Urinary bladder (tissue), 4 donors: ENCODE measurements around the gene PPP3CA. TPM values are rescaled to one million over a fixed set of nuclear protein-coding genes. Genes with fewer than 3 reads are reported as not detected.
"Not testable (repeated sequence)": the region's sequence is repeated elsewhere in the genome, so short reads cannot be mapped to it uniquely, and the experiment has no call there.

Source experiments
- DNase-seq: peaks from one replicate; pipeline ENCODE4 v3.0.0-alpha.2; 2015; ENCODE audit errors: extremely low spot score
- H3K27ac ChIP-seq: one replicate; pipeline ENCODE4 v1.5.1; 2013; ENCODE audit warnings: low read depth, mild to moderate bottlenecking, moderate library complexity
- H3K36me3 ChIP-seq: one replicate; pipeline ENCODE4 v1.6.1; 2013; ENCODE audit warnings: mild to moderate bottlenecking, moderate library complexity; ENCODE audit not compliant: insufficient read depth
- H3K4me1 ChIP-seq: one replicate; pipeline ENCODE4 v1.6.1; 2013; ENCODE audit warnings: mild to moderate bottlenecking, moderate library complexity; ENCODE audit not compliant: insufficient read depth
- H3K4me3 ChIP-seq: one replicate; pipeline ENCODE4 v1.5.1; 2013; ENCODE audit warnings: low read depth, low read length
- WGBS: extraction: QIAGEN DNeasy Blood & Tissue Kit; methylation state at CpG from one replicate; pipeline ENCODE4 v1.1.7; 2013; 5-methylcytosine and 5-hydroxymethylcytosine counted together
- polyA plus RNA-seq: library from polyadenylated mRNA; stranded (reverse); fragments of 200-250 nt; gene quantifications from one replicate; pipeline ENCODE4 v1.2.3, GENCODE V29; 2013
- total RNA-seq: library from RNA; depleted of rRNA; stranded (reverse); fragments of >200 nt; gene quantifications from one replicate; pipeline ENCODE4 v1.2.3, GENCODE V29; 2014
- donor health status: healthy with polysubstance abuse.
- donor health status: healthy.

Gene PPP3CA
- total and polyA plus RNA-seq, 2 donors = 21.2 to 79.8 TPM

DNA sequence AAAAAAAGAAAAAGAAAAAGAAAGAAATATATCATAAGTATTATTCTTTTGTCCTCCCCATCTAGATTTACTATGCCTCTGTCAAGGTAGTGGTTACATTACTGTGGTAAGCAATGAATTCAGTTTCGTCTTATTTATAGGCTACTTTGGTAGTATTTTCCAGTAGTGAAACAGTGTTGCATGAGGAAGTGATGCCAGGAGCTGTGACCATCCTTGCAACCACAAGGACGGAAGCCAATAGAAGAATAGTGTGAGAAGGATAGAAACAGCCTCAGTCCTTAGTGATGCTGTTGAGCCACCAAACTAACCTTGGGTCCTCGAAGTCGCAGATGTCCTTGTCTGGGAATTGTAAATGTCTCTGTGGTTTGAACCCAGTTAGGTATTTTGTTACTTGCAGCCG is 328.5 kb downstream of the PPP3CA start:
- Histone ChIP-seq H3K4me1 (peaks cover 2% of the 10 kb centered on the region), H3K4me3 (no peak overlapping the region), H3K36me3 (peaks cover 3% of the 10 kb centered on the region), H3K27ac (no peak overlapping the region)
- 89% methylated on average over 5 of the region's 5 CpGs for WGBS
- DNase-seq = no peak

- no peak overlapping the region for H3K4me3 ChIP-seq
- WGBS = 76% methylated on average over 3 of the region's 3 CpGs
- no peak overlapping the region for H3K27ac ChIP-seq
- H3K4me1 ChIP-seq = peaks cover 2% of the 10 kb centered on the region
- H3K36me3 ChIP-seq = no peaks in the 10 kb centered on the region
- no peak for DNase-seq
Observed at GRCh38 chr4:101014417-101014816, 332.9 kb downstream of the PPP3CA start.

GRCh38 chr4:101010987-101011386 is 336.3 kb downstream of the PPP3CA start:
- H3K36me3 ChIP-seq = no peaks in the 10 kb centered on the region
- no peak overlapping the region for H3K27ac ChIP-seq
- DNase-seq = no peak
- H3K4me1 ChIP-seq = no peaks in the 10 kb centered on the region
- WGBS = 93% methylated on average over 1 of the region's 1 CpG
- H3K4me3 ChIP-seq = no peak overlapping the region

GRCh38 chr4:101009471-101009870 is 337.9 kb downstream of the PPP3CA start:
- H3K27ac ChIP-seq = no peak overlapping the region
- H3K4me3 ChIP-seq = no peak overlapping the region
- WGBS = 90% methylated on average over 2 of the region's 2 CpGs
- no peaks in the 10 kb centered on the region for H3K4me1 ChIP-seq
- H3K36me3 ChIP-seq = no peaks in the 10 kb centered on the region
- no peak for DNase-seq

DNA sequence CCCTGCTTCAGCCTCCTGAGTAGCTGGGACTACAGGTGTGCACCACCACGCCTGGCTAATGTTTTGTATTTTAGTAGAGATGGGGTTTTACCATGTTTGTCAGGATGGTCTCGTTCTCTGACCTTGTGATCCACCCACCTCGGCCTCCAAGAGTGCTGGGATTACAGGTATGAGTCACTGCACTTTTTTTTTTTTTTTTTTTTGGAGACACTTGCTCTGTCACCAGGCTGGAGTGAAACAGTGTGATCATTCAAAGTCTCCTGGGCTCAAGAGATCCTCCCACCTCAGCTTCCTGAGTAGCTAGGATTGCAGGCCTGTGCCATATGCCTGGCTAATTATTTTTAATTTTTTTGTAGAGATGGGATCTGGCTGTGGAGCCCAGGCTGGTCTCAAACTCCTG is 338.8 kb downstream of the PPP3CA start:
- WGBS = 89% methylated on average over 3 of the region's 3 CpGs
- H3K4me1 ChIP-seq = no peaks in the 10 kb centered on the region
- H3K36me3 ChIP-seq = no peaks in the 10 kb centered on the region
- no peak overlapping the region for H3K4me3 ChIP-seq
- DNase-seq = no peak
- no peak overlapping the region for H3K27ac ChIP-seq

DNA sequence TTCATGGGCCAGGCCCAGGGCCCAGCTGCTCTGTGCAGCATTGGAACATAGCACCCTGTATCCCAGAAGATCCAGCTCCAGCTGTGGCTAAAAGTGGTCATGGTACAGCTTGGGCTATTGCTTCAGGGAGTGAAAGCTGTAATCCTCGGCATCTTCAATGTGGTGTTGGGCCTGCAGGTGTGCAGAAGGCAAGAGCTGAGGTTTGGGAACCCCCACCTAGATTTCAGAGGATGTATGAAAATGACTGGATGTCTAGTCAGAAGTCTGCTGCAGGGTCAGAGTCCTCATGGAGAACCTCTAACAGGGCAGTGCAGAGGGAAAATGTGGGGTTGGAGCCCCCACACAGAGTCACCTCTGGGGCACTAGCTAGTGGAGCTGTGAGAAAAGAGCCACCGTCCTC is 341.7 kb downstream of the PPP3CA start:
- WGBS = 91% methylated on average over 2 of the region's 2 CpGs
- DNase-seq = no peak
- no peaks in the 10 kb centered on the region for H3K4me1 ChIP-seq
- H3K27ac ChIP-seq = no peak overlapping the region
- H3K4me3 ChIP-seq = no peak overlapping the region
- no peaks in the 10 kb centered on the region for H3K36me3 ChIP-seq

DNA sequence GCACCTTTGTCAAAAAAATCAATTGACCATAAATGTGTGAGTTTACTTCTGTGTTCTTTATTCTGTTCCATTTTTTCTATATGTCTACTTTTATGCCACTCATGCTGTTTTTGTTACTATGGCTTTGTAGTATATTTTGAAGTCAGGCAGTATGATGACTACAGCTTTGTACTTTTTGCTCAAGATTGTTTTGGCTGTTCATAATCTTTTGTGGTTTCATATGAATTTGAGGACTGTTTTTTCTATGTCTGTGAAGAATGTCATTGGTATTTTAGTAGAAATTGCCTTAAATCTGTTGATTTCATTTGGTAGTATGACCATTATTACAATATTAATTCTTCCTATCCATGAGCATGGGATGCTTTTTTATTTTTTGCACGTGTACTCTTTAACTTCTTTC is 346.8 kb downstream of the PPP3CA start:
- WGBS = 75% methylated on average over 1 of the region's 1 CpG
- DNase-seq = no peak
- Histone ChIP-seq H3K4me1 (no peaks in the 10 kb centered on the region), H3K4me3 (no peak overlapping the region), H3K27ac (no peak overlapping the region), H3K36me3 (no peaks in the 10 kb centered on the region)

- no peak overlapping the region for H3K4me3 ChIP-seq
- H3K4me1 ChIP-seq = no peaks in the 10 kb centered on the region
- WGBS = 77% methylated on average over 5 of the region's 5 CpGs
- no peak overlapping the region for H3K27ac ChIP-seq
- no peak for DNase-seq
- H3K36me3 ChIP-seq = no peaks in the 10 kb centered on the region
Observed at GRCh38 chr4:100995671-100996070, 351.7 kb downstream of the PPP3CA start.

DNA sequence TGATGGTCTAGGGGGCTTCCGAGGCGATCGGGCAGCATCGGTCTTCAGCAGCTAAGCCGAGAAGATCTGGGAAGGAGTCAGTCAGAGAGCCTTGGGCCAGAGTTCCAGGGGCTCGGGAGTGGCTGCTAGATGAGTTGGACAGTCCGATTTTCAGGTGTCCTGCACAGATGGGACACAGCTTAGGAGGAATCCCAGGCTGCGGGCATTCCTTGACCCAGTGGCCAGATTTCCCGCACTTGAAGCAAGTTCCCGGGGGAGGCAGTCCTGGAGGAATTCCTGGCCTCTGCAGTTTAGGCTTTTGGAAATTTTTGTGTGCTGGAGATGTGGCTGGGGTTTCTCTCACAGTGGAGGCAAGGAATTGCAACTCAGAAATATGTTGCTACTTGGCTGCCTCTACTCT is 352.3 kb downstream of the PPP3CA start:
- not testable (repeated sequence) for H3K4me3 ChIP-seq, DNase-seq, H3K27ac ChIP-seq, H3K4me1 ChIP-seq, H3K36me3 ChIP-seq
- WGBS = 97% methylated on average over 10 of the region's 10 CpGs

GRCh38 chr4:100991332-100992069 is 355.8 kb downstream of the PPP3CA start:
- not testable (repeated sequence) for H3K36me3 ChIP-seq, DNase-seq, H3K27ac ChIP-seq, H3K4me1 ChIP-seq, H3K4me3 ChIP-seq
- 84% methylated on average over 6 of the region's 6 CpGs for WGBS

DNA sequence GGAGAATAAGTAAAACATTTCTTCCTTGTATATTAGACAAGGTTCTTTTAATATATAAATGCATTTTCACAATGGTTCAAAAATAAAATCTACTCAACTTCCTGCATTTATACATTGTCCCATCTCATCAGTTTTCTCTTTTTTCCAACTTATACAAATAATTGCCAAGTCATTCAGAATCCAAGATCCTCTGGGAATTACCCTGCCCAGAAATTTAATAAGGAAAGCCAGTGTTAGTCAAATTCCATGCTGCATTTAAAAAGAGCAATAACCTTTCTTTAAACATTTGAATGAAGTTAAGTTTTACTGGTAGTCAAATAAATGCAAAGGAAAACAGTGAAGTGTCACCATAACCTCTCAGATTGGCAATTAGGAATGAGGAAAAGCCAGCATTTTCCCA is 357.9 kb downstream of the PPP3CA start:
- no peak overlapping the region for H3K27ac ChIP-seq
- H3K4me1 ChIP-seq = no peaks in the 10 kb centered on the region
- DNase-seq = no peak
- no peak overlapping the region for H3K4me3 ChIP-seq
- H3K36me3 ChIP-seq = no peaks in the 10 kb centered on the region

- Histone ChIP-seq H3K4me1 (no peaks in the 10 kb centered on the region), H3K4me3 (no peak overlapping the region), H3K27ac (no peak overlapping the region), H3K36me3 (no peaks in the 10 kb centered on the region)
- WGBS = 61% methylated on average over 4 of the region's 4 CpGs
- no peak for DNase-seq
Observed at GRCh38 chr4:100988876-100989275, 358.4 kb downstream of the PPP3CA start.

DNA sequence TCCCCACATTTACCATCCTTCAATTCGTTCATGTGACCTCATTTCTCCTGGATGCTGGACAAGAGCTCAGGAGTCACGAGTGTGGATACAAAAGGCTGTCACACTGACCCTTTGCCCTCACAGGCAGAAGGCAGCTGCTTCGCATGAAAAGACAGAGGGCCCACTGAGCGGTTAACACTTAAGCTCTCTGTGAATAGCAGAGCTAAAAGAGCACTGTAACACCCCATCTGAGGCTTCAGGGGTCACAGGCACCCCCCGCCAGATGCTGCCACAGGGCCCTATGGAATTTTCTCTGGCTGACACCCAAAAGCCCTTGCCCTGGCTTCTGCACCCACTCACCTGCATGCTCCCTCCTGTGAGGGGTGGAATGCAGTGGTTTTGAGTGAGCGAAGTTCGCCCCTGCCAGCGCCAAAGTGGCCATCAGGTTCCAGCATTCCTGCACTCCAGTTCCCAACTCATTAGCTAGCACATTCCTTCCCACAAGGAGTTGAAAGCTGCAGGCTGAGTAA is 360.9 kb downstream of the PPP3CA start:
- DNase-seq = no peak
- no peaks in the 10 kb centered on the region for H3K4me1 ChIP-seq
- H3K36me3 ChIP-seq = no peaks in the 10 kb centered on the region
- no peak overlapping the region for H3K4me3 ChIP-seq
- 84% methylated on average over 8 of the region's 8 CpGs for WGBS
- H3K27ac ChIP-seq = no peak overlapping the region

- Histone ChIP-seq H3K4me1 (no peaks in the 10 kb centered on the region), H3K27ac (no peak overlapping the region), H3K4me3 (no peak overlapping the region), H3K36me3 (no peaks in the 10 kb centered on the region)
- 92% methylated on average over 3 of the region's 3 CpGs for WGBS
- no peak for DNase-seq
Observed at GRCh38 chr4:100985576-100985975, 361.8 kb downstream of the PPP3CA start.

DNA sequence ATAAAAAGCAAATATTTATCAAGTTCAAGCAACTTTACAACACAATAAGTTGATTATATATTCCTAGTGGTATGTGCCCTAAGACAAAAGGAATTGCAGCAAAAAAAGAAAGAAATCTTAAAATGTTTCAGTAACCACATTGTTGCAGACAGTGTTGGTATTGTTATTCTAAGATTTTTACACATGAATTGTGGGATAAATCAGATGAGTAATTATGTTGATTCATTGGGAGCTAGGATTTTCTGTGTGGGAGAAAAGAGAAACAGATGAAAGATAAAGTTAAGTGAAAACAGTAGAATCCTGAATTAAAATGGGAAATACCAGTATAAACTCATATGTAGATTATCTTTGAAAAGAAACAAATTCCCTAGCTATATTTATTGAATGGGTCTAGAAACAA is 362.4 kb downstream of the PPP3CA start:
- H3K36me3 ChIP-seq = no peaks in the 10 kb centered on the region
- H3K4me1 ChIP-seq = no peaks in the 10 kb centered on the region
- H3K27ac ChIP-seq = no peak overlapping the region
- no peak overlapping the region for H3K4me3 ChIP-seq
- no peak for DNase-seq
